NCI-H1436 (cell line): Measurements from ENCODE around the gene LRRC73.
"Not testable (repeated sequence)": the region's sequence is repeated elsewhere in the genome, so short reads cannot be mapped to it uniquely, and the experiment has no call there.

ENCODE experiments used
- DNase-seq: peaks from one replicate; lab custom pipeline; 2025; lab: John Stamatoyannopoulos, UW

The LRRC73 gene

DNA sequence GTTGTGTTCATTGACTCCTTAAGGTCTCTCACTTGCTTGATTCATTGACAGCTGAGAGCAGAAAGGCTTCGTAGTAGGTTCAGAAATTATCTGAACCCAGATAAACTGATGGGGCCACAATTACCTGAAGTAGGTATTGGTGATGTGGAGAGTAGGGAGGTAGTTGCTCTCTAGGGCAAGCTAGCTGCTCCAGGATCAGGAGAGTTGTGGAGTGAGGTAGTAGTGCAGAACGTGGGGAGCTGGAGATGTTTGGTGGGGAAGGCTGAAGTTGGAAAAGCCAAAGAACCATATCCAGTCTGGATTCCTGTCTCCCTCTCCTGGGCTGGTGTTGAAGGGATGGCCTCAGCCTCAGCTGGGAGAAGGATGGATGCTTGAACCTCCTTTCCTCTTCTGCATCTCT lies 16.9 kb downstream of the LRRC73 start:
- DNase-seq, result no peak

DNA sequence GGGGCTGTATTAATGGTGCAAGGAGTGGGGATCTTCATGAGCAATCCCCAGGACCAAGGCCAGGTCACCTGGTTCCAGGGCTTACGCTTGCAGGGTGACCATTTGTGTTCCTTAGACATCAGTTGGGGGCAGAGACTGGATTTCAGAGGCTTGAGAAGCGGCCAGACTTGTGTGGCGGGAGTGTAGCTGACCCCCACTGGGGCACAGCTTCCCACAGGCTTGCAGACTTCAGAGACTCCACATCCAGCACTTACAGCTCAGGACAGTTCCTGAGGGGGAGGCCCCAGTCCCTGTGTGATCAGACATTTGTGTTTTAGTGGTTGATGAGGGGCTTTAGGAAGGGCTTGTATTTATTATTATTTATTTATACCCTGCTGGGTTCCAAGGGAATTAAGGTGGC lies 17.5 kb downstream of the LRRC73 start:
- DNase-seq, result no peak

DNA sequence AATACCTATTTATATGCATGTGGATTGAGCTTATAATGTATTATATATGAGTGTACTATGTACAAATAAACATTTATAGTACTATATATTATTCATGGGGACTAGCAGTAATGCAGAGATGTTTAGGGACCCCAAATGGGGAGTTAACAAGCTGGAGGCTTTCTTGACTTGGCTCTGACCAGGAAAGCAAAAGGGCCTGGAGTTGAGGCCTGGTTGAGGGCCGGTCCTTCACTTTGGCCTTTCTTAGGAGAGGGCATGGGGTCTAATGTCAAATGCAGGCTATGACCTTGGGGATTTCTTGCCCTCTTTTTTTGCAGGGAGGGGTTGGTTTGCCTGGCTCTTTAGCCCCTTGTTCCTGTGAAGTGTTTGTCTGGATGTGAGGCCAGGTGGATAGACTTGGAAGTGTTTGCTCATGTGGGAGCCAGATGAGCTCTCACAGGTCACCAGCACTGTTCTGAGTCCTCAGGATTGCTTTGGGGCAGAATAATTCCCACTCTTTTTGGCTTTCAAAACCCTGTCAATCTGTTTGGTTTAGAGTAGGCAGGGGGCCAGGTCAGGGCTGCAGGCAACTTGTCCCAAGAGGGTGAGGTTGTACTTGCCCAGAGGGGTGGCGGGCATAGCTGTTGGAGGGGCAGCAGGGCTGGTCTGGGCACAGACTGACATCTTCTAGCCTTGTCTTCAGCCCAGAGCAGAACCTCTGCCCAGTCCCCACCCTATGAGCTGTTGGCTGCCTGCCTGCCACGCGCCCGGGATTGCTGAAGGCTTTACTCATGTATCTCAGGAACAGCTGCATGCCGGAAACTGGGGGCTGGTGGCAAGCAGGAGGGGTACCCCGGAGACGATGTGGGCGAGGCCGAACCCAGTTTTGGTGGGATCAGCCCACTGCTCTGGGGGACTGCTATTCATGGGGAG lies 18.1 kb downstream of the LRRC73 start:
- DNase-seq, result no peak

DNA sequence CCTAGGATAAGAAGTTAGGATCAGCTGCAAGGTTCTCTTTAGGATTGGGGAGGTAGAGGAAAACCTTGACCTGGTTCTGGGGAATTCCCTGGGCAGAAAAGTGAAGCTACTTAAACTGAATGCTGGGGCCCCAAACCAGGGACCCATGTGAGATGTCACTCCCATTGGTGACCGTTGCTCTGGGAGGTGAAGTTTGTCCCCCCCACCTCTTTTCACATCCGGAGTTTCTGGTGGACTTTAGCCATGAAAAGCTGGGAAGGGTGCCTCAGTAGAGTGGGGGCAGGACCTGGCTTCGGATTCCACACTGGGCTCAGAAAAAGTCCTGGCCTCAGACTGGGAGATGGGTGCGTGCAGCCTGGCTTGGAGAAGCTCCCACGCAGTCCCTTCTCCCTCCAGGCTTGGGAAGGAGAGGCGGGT lies 19.6 kb downstream of the LRRC73 start:
- DNase-seq, result no peak

DNA sequence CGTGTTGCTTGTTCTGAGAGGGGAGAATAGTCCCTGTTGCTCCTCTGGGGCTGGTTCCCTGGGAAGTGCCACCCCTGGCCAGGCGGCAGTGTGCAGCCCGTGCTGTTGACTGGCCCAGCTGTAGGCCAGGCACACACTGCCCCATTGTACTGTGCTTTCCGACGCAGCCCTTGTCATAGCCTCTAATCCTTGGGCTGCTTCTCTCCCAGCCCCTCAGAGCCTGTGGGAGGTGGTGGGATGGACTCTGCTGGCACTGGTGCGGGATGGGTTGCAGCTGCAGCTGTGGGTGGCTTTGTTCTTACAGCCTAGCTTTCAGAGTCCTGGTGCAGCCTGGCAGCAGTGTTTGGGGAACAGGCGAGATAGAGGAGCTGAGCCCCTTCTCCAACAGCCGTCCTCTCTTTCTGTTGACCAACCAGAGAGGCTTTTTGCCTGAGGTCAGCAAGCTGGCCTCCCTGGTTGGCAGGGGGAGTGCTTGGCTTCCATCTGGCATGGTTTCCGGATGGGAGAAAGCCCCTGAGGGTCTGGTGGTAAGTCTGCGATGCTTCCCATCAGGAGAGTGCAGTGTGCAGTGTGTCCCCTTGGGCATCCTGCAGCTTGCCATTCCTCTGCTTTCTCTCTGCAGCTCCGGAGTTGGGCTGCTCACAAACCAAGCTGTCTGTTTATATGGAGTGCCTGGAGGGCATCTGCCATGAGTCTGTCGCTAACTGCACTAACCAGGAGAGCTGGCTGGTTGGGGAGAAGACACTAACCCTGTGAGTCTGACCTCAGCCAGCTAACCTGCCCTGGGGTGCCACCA lies 20.7 kb downstream of the LRRC73 start:
- no peak for DNase-seq

DNA sequence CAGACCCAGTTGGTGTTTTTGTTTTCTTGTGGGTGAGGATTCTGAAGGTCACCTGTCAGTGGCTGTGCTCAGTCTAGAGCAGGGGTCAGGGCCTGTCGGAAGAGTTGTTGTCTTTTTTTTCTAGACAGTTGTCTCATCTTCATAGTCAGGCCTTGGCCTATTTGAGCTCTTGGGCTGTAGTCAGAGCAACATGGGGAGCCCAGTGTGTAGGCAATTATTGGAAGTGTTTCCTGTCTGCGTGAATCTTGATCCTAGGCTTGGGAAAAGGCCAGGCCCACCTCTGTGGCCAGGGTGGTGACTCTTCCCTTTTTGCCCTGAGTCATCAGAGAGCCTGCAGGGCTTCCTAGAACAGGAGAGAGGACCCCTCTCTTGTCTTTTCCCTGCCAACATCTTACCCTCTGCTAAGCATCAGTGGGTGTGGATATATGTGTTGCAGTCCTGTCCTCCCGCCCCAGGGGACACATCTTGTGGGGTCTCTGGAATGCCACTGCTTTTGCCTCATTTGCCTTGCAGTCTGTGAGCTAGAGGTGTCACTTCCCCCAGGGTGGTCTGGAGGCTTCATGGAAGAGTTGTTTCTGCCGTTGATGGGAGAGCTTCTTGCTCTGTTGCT lies 21.4 kb downstream of the LRRC73 start:
- DNase-seq, result no peak

DNA sequence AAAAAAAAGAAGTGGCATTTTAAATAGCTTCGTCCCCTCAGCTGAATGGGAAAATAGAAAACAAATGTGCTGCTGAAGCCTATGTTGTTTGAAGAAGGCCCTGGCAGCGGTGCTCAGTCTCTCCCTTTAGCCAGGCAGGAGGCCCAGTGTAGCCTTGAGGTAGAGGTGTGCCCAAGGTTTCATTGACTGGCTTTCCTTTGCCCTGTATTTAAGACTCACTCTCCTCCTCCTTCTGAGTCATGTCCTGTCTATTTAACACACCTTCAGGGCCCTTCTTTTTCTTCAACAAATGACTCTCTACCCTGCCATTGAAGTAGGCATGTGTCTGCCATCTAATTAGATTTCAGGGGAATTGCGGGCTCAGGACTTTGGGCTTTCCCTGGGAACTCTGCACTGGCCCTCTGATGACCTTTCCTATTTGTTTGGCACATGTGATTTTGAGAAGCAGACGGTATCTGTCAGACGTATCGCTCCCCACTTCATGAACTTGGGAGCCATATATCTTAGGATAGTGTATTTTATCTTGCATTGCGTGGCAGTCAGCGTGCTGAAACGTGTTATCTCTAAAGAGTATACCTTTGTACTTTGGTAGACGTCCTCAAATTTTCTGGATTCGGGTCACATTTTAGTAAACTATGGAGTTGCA lies 28.4 kb downstream of the LRRC73 start:
- DNase-seq, result no peak

DNA sequence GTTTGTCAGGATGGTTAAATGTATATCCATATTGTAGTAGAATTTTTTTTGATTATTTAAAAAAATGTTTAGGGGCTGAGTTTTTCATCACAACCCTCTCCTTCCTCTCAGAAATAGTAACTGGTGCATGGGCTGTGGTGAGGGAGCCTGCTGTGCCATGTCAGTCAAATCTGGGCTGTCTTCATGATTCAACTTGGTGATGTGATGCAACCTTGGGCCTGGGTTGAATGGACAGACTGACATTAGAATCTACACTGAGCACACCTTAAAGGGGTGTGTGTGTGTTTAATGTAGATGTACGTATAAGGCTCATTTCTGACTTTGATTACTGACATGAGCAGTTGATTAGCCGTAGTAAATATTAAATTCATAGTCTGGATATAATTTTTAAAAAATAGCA lies 29.1 kb downstream of the LRRC73 start:
- DNase-seq, result no peak

DNA sequence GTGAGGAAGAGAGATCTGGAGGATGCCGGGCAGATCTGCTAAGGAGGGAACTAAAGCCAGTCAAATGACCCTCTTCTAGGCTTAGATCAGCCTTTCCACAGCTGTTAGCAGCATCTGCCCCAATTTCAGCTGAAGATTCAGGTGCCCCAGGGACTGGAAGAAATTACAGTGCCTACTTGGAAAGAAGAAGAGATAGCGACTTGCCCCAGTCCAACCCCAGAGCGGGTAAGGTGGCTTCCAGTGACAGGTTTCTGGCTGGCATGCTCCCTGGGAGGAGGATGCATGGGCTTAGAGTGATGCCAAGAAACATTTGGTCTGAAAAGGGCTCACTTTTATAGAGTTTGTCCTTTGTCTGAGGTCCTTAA lies 32.2 kb downstream of the LRRC73 start:
- no peak for DNase-seq

DNA sequence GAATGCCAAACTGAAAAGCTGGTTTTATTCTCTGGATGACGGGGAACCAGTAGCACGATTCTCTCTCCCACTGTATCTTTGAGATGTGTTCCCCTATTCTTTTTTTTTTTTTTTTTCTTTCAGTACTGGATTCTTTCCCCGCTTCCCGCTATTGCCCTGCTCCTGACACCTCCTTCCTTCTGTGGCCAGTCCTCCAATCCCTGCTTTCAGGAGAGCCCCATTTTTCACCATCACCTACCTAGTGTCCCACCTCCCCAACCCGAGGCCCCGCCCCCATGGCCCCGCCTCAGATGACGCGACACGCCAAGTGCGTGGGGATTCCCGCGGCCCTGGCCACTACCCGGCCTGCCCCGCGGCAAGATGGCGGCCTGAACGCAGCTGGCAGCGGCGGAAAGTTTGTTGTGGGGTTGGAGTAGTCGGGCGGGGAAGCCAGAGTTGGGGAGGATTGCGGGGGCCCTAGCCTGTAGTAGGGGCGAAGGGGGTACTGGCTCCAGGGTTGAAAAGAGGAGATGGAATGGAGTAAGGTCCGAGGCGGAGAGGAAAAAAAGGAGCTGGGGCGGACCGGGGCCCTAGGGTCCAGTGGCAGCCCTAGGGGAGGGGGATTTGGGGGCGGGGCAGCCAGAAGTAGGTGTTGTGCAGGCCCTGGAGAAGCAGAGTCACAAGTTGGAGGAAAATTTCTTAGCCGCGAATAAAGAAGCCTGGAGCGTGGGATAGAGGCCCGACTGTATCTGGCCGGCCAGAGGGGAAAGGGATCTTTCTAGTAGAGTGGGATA lies 32.7 kb downstream of the LRRC73 start, which contains the start of gene TJAP1:
TJAP1 (plus strand) TSS at position 336 of the 773 bp plus-strand sequence. CDS start 21,432 bp downstream, outside the sequence.
- peak; percentile 87 for DNase-seq

DNA sequence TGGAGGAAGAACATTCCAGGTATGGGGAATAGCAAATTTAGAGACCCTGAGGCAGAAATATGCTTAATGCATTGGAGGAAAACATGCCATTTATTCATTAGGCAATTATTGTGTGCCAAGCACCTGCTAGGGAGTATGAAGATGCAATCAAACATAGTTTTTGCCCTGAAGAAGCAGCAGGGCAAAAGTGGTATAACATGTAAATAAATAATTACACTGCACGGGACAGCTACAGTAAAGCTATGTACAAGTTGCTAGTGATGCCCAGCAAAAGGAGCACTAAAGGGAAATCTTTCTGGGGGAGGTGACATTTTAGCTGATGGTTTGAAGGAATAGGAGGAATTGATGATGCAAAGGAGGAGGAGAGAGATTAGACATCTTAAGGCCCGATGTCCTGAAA lies 33.4 kb downstream of the LRRC73 start:
- DNase-seq, result no peak

DNA sequence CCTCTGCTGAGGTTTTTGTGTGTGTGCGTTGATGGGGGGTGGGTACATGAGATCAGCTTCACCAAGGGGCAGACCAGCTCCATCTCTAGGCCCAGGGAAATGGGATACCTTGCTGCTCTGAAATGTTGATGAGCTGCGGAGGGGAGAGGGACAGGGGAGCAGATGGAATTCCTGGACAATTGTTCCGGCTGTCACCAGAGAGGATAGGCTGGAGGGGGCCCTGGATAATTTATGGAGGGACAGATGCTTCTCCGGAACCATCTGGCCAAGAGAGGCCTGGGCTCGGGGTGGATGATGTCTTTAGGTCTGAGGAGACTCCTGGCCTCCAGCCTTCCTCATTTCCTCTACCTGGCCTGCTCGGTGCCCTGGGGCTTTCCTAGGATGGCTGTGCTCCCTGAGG lies 34.6 kb downstream of the LRRC73 start:
- DNase-seq, result no peak

DNA sequence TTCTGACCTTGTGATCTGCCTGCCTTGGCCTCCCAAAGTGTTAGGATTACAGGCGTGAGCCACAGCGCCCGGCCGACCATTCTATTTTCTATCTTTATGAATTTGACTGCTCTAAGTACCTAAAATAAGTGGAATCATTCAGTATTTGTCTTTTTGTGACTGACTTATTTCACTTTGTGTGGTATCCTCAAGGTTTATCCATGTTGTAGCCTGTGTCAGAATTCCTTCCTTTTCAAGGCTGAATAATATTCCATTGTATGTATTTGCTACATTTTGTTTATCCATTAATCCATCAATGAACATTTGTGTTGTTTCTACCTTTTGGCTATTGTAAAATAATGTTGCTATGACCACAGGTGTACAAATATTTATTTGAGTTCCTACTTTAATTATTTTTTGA lies 37.6 kb downstream of the LRRC73 start:
- DNase-seq, result no peak

DNA sequence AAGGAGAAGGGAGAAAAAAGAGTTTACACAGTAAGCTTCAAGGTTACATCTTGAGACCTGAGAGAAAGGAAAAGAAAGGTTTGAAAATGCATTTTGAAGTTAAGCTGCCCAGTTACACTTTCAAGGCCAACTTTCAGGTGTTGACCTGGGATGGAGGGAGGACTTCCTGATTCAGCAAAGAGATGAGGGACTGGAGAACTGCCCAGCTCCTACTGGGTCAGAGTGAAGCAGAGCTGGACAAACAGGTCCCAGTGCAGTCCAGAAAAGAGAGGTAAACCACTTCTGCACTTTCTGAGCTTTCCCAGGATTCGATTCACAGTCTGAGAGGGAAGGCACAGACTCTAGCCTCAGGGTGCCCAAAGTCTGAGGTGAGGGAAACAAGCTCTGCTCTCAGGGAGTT lies 38.7 kb downstream of the LRRC73 start:
- no peak for DNase-seq

DNA sequence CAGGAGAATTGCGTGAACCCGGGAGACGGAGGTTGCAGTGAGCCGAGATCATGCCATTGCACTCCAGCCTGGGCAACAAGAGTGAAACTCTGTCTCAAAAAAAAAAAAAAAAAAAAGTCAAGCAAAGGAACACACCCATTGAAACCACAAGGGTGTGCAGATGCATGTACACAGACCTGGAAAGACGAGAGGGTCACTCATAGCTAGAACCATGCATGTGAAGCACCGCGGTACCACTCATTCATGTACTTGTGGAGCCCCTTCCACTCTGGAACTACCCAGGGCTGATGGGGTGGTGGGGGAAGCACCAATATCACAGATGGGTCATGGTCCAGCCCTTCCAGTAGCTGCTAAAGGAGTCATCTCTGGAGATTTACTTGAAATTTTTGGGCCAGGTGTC lies 40.2 kb downstream of the LRRC73 start:
- no peak for DNase-seq

DNA sequence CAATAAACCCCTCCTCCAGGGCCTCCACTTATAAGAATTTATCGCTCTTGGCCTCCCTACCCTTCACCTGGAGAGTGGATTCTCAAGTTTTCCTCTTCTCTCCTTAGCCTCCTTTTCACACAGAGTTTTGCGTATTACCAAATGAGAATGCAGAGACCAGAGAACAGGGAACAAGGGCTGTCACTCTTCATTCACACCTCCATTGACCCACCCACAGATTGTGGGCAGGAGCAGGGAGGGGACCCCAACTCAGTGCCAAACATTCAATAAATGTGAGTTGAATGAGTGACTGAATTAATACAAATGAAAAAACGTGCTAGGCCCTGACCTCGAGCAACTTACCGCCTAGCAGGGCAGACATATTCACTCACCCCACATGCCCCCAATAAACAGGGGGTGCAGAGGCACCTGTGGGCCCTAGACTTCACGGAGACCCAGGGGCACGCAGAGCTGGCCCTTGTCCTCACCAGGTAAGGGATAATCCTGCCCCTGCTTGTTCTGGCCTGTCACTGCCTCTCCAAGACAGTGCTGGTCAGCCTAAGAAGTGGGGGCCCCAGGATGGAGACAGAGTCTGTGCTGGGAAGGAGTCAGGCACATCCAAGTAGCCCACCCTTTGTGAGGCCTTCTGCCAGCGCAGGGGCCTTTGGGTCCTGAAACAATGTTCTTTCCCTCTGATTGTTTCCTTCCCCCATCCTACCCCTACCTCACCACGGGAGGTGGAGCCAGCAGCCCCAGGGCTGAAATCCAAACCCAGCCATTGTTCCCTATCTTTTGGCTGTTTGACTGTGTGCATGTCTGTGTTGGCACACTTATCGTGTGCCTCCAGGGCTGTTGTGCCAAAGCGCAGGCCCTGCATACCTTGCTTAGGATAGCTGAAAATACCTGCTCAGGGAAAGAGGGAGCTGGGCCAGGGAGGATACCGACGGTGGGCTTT lies 41.1 kb downstream of the LRRC73 start:
- DNase-seq, result no peak

DNA sequence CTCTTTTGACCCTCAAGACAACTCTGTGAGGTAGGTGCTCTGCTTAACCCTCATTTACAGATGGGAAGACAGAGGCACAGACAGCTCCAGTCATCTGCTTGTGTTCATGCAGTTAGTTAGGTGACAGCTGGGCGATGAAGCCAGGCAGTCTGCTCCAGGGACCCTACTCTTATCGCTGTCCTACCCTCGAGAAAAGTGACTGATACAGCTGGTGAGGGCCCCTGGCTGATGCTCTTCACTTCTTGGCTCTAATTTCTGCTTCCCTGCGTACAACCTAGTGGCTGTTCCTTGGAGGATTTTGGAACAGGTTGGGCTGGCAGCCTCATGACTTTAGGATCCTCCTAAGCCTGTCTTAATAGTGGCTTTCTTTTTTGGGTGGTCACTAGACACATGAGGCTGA lies 41.9 kb downstream of the LRRC73 start:
- DNase-seq, result no peak

DNA sequence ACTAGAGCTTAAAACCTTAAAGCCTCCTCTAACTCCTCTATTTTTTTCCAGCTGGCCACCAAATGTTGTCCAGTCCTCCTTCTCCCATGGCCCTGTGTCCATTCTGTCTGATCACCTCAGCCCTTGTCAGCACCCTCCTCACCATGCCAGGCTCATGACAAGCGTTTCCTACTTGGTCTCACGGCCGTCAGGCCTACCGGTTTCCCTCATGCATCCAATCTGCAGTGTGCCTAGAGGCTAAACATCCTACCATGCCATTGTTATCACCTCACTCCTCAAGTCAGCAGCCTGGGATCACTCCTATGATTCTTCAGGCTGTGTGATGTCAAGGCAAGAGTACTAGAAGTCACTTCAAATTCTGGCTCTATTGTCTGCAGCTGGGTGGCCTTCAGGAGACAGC lies 42.4 kb downstream of the LRRC73 start:
- DNase-seq, result no peak

DNA sequence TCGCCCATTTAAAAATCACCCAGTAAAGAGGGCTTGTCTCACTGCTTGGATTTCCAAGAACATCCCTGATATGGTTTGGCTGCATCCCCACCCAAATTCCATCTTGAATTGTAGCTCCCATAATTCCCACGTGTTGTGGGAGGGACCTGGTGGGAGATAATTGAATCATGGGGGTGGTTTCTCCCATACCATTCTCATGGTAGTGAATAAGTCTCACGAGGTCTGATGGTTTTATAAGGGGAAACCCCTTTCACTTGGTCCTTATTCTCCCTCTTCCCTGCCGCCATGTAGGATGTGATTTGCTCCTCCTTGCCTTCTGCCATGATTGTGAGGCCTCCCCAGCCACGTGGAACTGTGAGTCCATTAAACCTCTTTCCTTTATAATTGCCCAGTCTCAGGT lies 42.9 kb downstream of the LRRC73 start:
- not testable (repeated sequence) for DNase-seq

DNA sequence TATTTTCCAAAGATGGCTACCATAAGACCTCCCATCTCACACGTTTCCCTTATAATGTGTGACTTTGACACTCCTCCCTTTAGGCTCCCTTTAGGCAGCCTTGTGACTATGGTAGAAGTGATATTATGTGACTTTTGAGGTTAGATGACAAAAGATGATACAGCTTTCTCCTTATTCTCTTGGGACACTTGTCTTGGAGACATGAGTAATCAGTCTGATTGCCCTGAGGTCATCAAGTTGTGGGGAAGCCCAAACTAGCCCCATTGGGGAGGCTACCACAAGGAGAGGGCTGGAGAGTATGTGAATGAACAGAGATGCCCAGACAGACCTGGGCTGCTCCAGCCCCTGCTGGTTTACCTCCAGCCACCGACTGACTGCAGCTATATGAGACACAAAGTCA lies 44.2 kb downstream of the LRRC73 start:
- DNase-seq, result no peak
